Thyroid gland (tissue), 4 donors: ENCODE results near the gene POC1A. TPM values are rescaled to one million over a fixed set of nuclear protein-coding genes. Genes with fewer than 3 reads are reported as not detected.

Experiments
- DNase-seq, 2 donors: peaks; one replicate each; pipeline ENCODE4 v3.0.0-alpha.2; 2019
- H3K27ac ChIP-seq, 3 donors: fragments of 200-600 bp; sonication (generic); 1 replicate in 2 of 3; 2 replicates in 1 of 3; pipeline ENCODE4 v1.5.1; 2016 to 2019; ENCODE audit warnings: mild to moderate bottlenecking in 1 of 3, moderate library complexity in 1 of 3
- H3K27me3 ChIP-seq: fragments of 200-600 bp; sonication (generic); one replicate; pipeline ENCODE4 v1.5.1; 2019
- H3K36me3 ChIP-seq, 2 donors: fragments of 200-600 bp; sonication (generic); one replicate each; pipeline ENCODE4 v1.5.1; 2016 to 2019
- H3K4me1 ChIP-seq, 2 donors: fragments of 200-600 bp; sonication (generic); one replicate each; pipeline ENCODE4 v1.5.1; 2017 to 2019
- H3K4me3 ChIP-seq, 3 donors: fragments of 200-600 bp; sonication (generic); replicated peaks in 1 of 3; 1 replicate in 2 of 3; 2 replicates in 1 of 3; pipeline ENCODE4 v1.5.1; 2016; ENCODE audit warnings: mild to moderate bottlenecking in 1 of 3
- H3K9me3 ChIP-seq: fragments of 200-600 bp; sonication (generic); one replicate; pipeline ENCODE4 v1.5.1; 2017
- POLR2A ChIP-seq, 2 donors: fragments of 450-650 bp; IDR thresholded peaks; one replicate each; pipeline ENCODE4 v1.6.1; 2017; ENCODE audit warnings: antibody characterized with exemption in 2 of 2, mild to moderate bottlenecking in 2 of 2, moderate library complexity in 1 of 2
- WGBS, 2 donors: methylation state at CpG; one replicate each; pipeline ENCODE4 v1.1.5; 2017; 5-methylcytosine and 5-hydroxymethylcytosine counted together
- intact Hi-C: fragments of 100-400 bp; cut with DNase I; formaldehyde crosslinking; loops from one replicate; pipeline ENCODE4 v1.15.1; 2023
- total RNA-seq, 4 donors: library from RNA; depleted of rRNA; stranded (reverse); fragments of >200 nt; gene quantifications; one replicate each; pipeline ENCODE4 v1.2.3, GENCODE V29; 2016
- TF ChIP-seq, protein P1 (sequence below), 6 experiments: fragments of 200-600 bp in 3 of 6; fragments of 450-650 bp in 3 of 6; sonication (generic) in 3 of 6; IDR thresholded peaks; one replicate each; pipeline ENCODE4 v1.5.1; 2016 to 2019; ENCODE audit warnings: antibody characterized with exemption in 6 of 6, mild to moderate bottlenecking in 2 of 6, inconsistent platforms in 1 of 6, moderate library complexity in 1 of 6

Gene POC1A
- total RNA-seq, 4 donors from 2014 or later = 0.40 to 2.8 (median 1.5) TPM

DNA sequence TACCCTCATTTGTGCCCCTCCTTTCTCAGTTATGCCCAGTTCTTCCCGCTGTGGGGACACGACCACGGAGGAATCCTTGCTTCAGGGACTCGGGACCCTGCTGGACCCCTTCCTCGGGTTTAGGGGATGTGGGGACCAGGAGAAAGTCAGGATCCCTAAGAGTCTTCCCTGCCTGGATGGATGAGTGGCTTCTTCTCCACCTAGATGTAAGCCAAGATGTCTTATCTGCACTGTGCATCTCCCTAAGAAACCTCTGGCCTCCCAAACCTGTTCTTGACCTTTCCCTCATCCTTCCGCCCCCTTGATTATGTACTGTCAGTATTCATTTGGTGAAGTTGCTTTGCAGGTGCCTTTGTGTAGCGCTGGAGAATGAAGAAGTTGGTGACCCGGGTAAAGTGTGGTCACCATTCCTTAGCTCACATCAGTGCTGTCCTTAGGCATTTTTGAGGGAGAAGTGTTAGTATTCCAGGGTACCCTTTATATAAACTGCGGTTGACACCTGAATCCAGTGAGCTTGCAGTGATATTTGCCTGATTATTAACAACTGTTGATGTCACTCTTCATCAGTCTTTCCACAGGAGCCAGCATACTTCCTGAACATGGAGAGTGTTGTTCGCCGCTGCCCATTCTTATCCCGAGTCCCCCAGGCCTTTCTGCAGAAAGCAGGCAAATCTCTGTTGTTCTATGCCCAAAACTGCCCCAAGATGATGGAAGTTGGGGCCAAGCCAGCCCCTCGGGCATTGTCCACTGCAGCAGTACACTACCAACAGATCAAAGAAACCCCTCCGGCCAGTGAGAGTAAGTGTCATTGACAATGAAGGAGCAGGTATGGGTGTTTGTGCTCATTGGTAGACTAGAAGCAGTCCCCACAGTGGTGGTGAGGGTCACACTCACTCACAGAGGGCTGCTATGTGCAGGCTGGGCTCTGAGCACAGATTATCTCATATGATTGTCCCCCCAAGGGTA lies 44.7 kb upstream of the POC1A start:
- H3K27ac ChIP-seq = peak overlapping the region; percentile 54 to 81 (median 79)
- 38 to 40% methylated on average over 14 of the region's 14 CpGs for WGBS, 2 donors
- H3K9me3 ChIP-seq = no peaks in the 10 kb centered on the region
- intact Hi-C loops = no loop called here
- H3K4me1 ChIP-seq = peaks cover 31 to 46% of the 10 kb centered on the region in 2 donors
- H3K27me3 ChIP-seq = no peaks in the 10 kb centered on the region
- TF ChIP-seq, protein P1, sequence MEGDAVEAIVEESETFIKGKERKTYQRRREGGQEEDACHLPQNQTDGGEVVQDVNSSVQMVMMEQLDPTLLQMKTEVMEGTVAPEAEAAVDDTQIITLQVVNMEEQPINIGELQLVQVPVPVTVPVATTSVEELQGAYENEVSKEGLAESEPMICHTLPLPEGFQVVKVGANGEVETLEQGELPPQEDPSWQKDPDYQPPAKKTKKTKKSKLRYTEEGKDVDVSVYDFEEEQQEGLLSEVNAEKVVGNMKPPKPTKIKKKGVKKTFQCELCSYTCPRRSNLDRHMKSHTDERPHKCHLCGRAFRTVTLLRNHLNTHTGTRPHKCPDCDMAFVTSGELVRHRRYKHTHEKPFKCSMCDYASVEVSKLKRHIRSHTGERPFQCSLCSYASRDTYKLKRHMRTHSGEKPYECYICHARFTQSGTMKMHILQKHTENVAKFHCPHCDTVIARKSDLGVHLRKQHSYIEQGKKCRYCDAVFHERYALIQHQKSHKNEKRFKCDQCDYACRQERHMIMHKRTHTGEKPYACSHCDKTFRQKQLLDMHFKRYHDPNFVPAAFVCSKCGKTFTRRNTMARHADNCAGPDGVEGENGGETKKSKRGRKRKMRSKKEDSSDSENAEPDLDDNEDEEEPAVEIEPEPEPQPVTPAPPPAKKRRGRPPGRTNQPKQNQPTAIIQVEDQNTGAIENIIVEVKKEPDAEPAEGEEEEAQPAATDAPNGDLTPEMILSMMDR (IDR thresholded peaks at IDR 0.05) = no peak
- peaks cover 10 to 23% of the 10 kb centered on the region in 2 donors for H3K36me3 ChIP-seq
- H3K4me3 ChIP-seq = peak overlapping the region; percentile 63 to 95 (median 72)
- DNase-seq = no peak

DNA sequence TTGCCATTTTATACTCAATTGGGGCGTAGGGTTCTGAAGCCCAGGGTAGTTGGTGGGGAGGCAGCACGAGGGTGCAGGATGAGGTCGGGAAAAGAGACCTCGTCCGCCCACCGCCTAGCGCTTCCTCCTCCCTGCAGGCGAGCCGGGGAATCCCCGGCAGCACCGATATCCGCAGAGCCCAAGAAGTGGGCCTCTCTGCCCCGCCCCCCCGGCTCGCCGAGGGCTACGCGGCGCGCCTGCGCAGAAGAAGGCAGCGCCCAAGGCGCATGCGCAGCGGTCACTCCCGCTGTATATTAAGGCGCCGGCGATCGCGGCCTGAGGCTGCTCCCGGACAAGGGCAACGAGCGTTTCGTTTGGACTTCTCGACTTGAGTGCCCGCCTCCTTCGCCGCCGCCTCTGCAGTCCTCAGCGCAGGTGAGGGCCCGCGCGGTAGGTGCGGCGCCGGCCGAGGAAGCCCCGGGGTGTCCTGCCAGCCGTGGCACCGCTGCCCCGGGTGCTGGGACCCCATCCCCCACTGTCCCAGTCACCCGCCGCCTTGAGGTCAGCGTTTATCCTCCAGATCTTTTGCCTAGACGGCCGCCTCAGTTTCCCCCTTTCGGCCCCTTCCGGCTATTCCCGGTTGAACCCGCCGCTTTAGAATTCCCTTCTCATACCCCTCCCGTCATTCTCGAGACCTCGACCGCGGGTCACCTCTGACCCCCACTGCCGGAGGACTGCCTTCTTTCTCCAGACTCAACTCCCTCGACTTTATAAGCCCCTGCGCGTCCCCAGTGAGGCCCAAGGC lies 43.8 kb upstream of the POC1A start, which contains the start of gene ALAS1:
ALAS1 (plus strand) TSS at position 319 of the 784 bp plus-strand sequence. CDS start 1,082 bp downstream, outside the sequence.
- Histone ChIP-seq H3K27ac (peak within 1 kb of the TSS; percentile 54 to 81 (median 79)), H3K36me3 (peaks cover 10 to 14% of the 10 kb centered on the region in 2 donors), H3K27me3 (no peaks in the 10 kb centered on the region), H3K4me3 (peak within 1 kb of the TSS; percentile 63 to 95 (median 72)), H3K9me3 (no peaks in the 10 kb centered on the region), H3K4me1 (peaks cover 31 to 45% of the 10 kb centered on the region in 2 donors)
- DNase-seq = peak; percentile 94 to 95
- WGBS, 2 donors = 2 to 3% methylated on average over 24 of the region's 71 CpGs
- TF ChIP-seq POLR2A (IDR thresholded peaks at IDR 0.05) = peak; percentile 51 to 99
- TF ChIP-seq, protein P1 (IDR thresholded peaks at IDR 0.05) = peak in 2 of 6 experiments; percentile 23 to 26
- intact Hi-C loops = no loop called here

DNA sequence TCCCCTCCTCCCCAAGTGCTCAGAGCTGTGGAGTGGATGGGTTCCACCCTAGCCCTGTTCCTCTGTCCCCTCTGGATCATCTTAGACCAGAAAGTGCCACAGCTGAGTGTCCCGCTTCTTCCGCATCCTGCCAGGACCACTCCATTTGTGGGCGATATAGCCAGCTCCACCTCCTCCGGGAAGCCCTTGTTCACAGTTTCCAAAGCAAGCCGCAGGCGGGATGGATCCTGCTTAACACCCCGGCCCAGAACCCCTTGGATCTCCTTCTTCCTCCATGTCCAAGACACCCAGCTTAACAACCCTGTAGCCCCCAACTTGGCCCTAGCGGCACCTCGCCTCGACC lies 43.2 kb upstream of the POC1A start:
- Histone ChIP-seq H3K4me3 (peak overlapping the region in 1 of 3 donors; percentile 95), H3K27me3 (no peaks in the 10 kb centered on the region), H3K9me3 (no peaks in the 10 kb centered on the region), H3K36me3 (peaks cover 6 to 8% of the 10 kb centered on the region in 2 donors), H3K27ac (peak overlapping the region; percentile 44 to 81 (median 79)), H3K4me1 (peaks cover 31 to 45% of the 10 kb centered on the region in 2 donors)
- 60 to 67% methylated on average over 10 of the region's 10 CpGs for WGBS, 2 donors
- TF ChIP-seq POLR2A (IDR thresholded peaks at IDR 0.05) = no peak
- TF ChIP-seq, protein P1 (IDR thresholded peaks at IDR 0.05) = no peak
- DNase-seq = no peak
- intact Hi-C loops = no loop called here

DNA sequence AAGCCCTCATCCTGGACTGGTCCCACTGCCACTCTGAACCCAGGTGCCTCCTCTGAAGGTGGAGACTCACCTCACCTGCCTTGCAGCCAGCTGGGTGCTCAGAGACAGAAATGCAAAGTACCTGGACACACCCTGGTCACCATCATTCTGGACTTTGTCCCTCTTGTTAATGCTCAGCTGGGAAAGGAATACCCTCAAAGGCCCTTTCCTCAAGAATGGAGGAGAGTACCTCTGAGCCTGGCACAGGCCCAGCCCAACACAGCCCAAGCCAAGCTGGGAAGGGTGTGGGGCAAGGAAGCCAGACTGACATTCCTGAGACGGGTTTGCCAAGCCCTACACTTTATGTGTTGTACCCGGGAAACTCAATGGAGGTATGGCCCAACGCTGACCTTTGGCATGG lies 42.8 kb upstream of the POC1A start:
- DNase-seq = peak; percentile 75 to 77
- Histone ChIP-seq H3K27ac (peak overlapping the region; percentile 44 to 81 (median 79)), H3K9me3 (no peaks in the 10 kb centered on the region), H3K4me1 (peaks cover 31 to 45% of the 10 kb centered on the region in 2 donors), H3K4me3 (no peak overlapping the region), H3K27me3 (no peaks in the 10 kb centered on the region), H3K36me3 (peaks cover 4% of the 10 kb centered on the region in 2 donors)
- 39 to 52% methylated on average over 3 of the region's 3 CpGs for WGBS, 2 donors
- TF ChIP-seq POLR2A (IDR thresholded peaks at IDR 0.05) = no peak
- TF ChIP-seq, protein P1 (IDR thresholded peaks at IDR 0.05) = no peak
- intact Hi-C loops = no loop called here
